CD4-positive, alpha-beta T cell (primary cell): ENCODE results near the gene SLC13A3. TPM values are rescaled to one million over a fixed set of nuclear protein-coding genes. Genes with fewer than 3 reads are reported as not detected.

ENCODE experiments used
- ATAC-seq: fragments of 200-7000 bp; cut with Tn5 transposase; one replicate; pipeline ENCODE4 v1.10.0; 2022; ENCODE audit warnings: mild to moderate bottlenecking; ENCODE audit not compliant: poor library complexity
- CTCF ChIA-PET: fragments of 350-600 bp; sonication (Branson Sonifier 250); formaldehyde crosslinking; loops from one replicate; lab custom pipeline; 2021; ENCODE audit warnings: antibody characterized with exemption, inconsistent platforms; lab: Charles Lee
- POLR2A ChIA-PET: fragments of 350-600 bp; sonication (Branson Sonifier 250); formaldehyde crosslinking; loops from one replicate; lab custom pipeline; 2021; ENCODE audit warnings: antibody characterized with exemption, inconsistent platforms; lab: Charles Lee
- DNase-seq, 14 experiments: peaks; one replicate each; pipeline ENCODE4 v3.0.0-alpha.2; 2013 to 2020; ENCODE audit warnings: mixed read lengths in 2 of 14
- H3K27ac ChIP-seq, 2 donors: one replicate each; pipeline versions ENCODE4 v1.5.1 to v1.7.0; 2013; ENCODE audit warnings: low read length in 2 of 2, low read depth in 1 of 2, mild to moderate bottlenecking in 1 of 2
- H3K27me3 ChIP-seq, 2 experiments: 1 replicate in 1 of 2; 2 replicates in 1 of 2; pipeline versions ENCODE4 v1.6.1 to v1.7.0; 2013; ENCODE audit warnings: low read length in 2 of 2, control low read depth in 1 of 2, mild to moderate bottlenecking in 1 of 2, moderate library complexity in 1 of 2; ENCODE audit not compliant: insufficient read depth in 2 of 2, control insufficient read depth in 1 of 2
- H3K36me3 ChIP-seq: one replicate; pipeline ENCODE4 v1.6.1; 2013; ENCODE audit warnings: low read length, control low read depth; ENCODE audit not compliant: insufficient read depth
- H3K4me1 ChIP-seq: one replicate; pipeline ENCODE4 v1.6.1; 2013; ENCODE audit warnings: low read length, control low read depth; ENCODE audit not compliant: insufficient read depth
- H3K4me3 ChIP-seq: one replicate; pipeline ENCODE4 v1.5.1; 2013; ENCODE audit warnings: mild to moderate bottlenecking, low read length, moderate library complexity
- H3K9me3 ChIP-seq, 2 experiments: 1 replicate in 1 of 2; 2 replicates in 1 of 2; pipeline versions ENCODE4 v1.6.1 to v1.7.0; 2013; ENCODE audit warnings: low read length in 2 of 2, mild to moderate bottlenecking in 2 of 2, control low read depth in 1 of 2, moderate library complexity in 1 of 2; ENCODE audit not compliant: control insufficient read depth in 1 of 2, insufficient read depth in 1 of 2
- H3K27ac Mint-ChIP-seq: one replicate; pipeline ENCODE4 v1.8.0; 2020; ENCODE audit warnings: mixed read lengths
- H3K27me3 Mint-ChIP-seq: one replicate; pipeline ENCODE4 v1.8.0; 2021; ENCODE audit warnings: mixed read lengths
- H3K36me3 Mint-ChIP-seq: one replicate; pipeline ENCODE4 v1.8.0; 2021; ENCODE audit warnings: low read depth, mixed read lengths
- H3K4me1 Mint-ChIP-seq: one replicate; pipeline ENCODE4 v1.8.0; 2021; ENCODE audit warnings: low read depth, mixed read lengths
- H3K4me3 Mint-ChIP-seq: one replicate; pipeline ENCODE4 v1.8.0; 2020; ENCODE audit warnings: mild to moderate bottlenecking, mixed read lengths
- H3K9me3 Mint-ChIP-seq: one replicate; pipeline ENCODE4 v1.8.0; 2020; ENCODE audit warnings: mixed read lengths
- CTCF ChIP-seq: fragments of 200-600 bp; IDR thresholded peaks from one replicate; pipeline ENCODE4 v1.8.0; 2022; ENCODE audit warnings: antibody characterized with exemption, mild to moderate bottlenecking
- intact Hi-C, 2 experiments: fragments of 100-400 bp; cut with DNase I in 1 of 2; cut with micrococcal nuclease in 1 of 2; formaldehyde crosslinking; loops; one replicate each; pipeline versions ENCODE4 v1.15.1 to v1.9.0; 2023 to 2025; cut with DNase I, micrococcal nuclease
- total RNA-seq, 174 experiments: library from RNA in 2 of 174; stranded (reverse) in 2 of 174; gene quantifications; one replicate each; pipeline ENCODE4 v1.2.3 and lab custom pipeline; 2021 to 2026

The SLC13A3 gene
- total RNA-seq, 2 experiments from 2014 or later: 0.28 TPM; not detected in 1

- Histone ChIP-seq H3K4me1 (no peaks in the 10 kb centered on the region), H3K9me3 (peaks cover 3 to 6% of the 10 kb centered on the region in 2 experiments), H3K27me3 (no peaks in the 10 kb centered on the region), H3K27ac (no peak overlapping the region), H3K4me3 (no peak overlapping the region), H3K36me3 (no peaks in the 10 kb centered on the region)
- intact Hi-C loops: no loop called here
- Mint-ChIP-seq H3K4me3 (no peak overlapping the region), H3K4me1 (no peaks in the 10 kb centered on the region), H3K36me3 (peaks cover 8% of the 10 kb centered on the region), H3K9me3 (peaks cover 6% of the 10 kb centered on the region), H3K27me3 (no peaks in the 10 kb centered on the region), H3K27ac (no peak overlapping the region)
- no peak for TF ChIP-seq CTCF
- ATAC-seq (no peak), DNase-seq (no peak)
- ChIA-PET CTCF (no interaction called here), POLR2A (no interaction called here)
Observed at GRCh38 chr20:46671866-46672542, 20.7 kb upstream of the SLC13A3 start.

GRCh38 chr20:46670585-46671584 lies 19.6 kb upstream of the SLC13A3 start:
- Mint-ChIP-seq H3K4me1 (no peaks in the 10 kb centered on the region), H3K36me3 (peaks cover 8% of the 10 kb centered on the region), H3K9me3 (peaks cover 6% of the 10 kb centered on the region), H3K27ac (no peak overlapping the region), H3K27me3 (no peaks in the 10 kb centered on the region), H3K4me3 (no peak overlapping the region)
- intact Hi-C loops: no loop called here
- POLR2A ChIA-PET: no interaction called here
- no peak for ATAC-seq
- CTCF ChIA-PET: no interaction called here
- Histone ChIP-seq H3K4me1 (no peaks in the 10 kb centered on the region), H3K27ac (no peak overlapping the region), H3K4me3 (no peak overlapping the region), H3K27me3 (no peaks in the 10 kb centered on the region), H3K9me3 (peaks cover 3 to 6% of the 10 kb centered on the region in 2 experiments), H3K36me3 (no peaks in the 10 kb centered on the region)
- DNase-seq: no peak
- TF ChIP-seq CTCF: no peak

GRCh38 chr20:46670228-46670584 lies 18.9 kb upstream of the SLC13A3 start:
- POLR2A ChIA-PET: no interaction called here

More at GRCh38 chr20:46670228-46670584, 18.9 kb upstream of the SLC13A3 start:
- Mint-ChIP-seq H3K4me1 (no peaks in the 10 kb centered on the region), H3K27ac (no peak overlapping the region), H3K9me3 (peaks cover 6% of the 10 kb centered on the region), H3K4me3 (no peak overlapping the region), H3K36me3 (peaks cover 8% of the 10 kb centered on the region), H3K27me3 (no peaks in the 10 kb centered on the region)
- intact Hi-C loops: no loop called here
- CTCF ChIA-PET: no interaction called here
- Histone ChIP-seq H3K4me3 (no peak overlapping the region), H3K27ac (no peak overlapping the region), H3K36me3 (no peaks in the 10 kb centered on the region), H3K27me3 (no peaks in the 10 kb centered on the region), H3K9me3 (peaks cover 3 to 6% of the 10 kb centered on the region in 2 experiments), H3K4me1 (no peaks in the 10 kb centered on the region)
- ATAC-seq (no peak), DNase-seq (no peak)
- TF ChIP-seq CTCF: no peak
